K562 (cell line): Measurements from ENCODE around the gene C7orf25. TPM values are rescaled to one million over a fixed set of nuclear protein-coding genes. Genes with fewer than 3 reads are reported as not detected.
A peak's percentile ranks its signal among the peaks of the same experiment; 100 is the strongest.

Experiments
- ARID1B ChIP-seq: fragments of 450-650 bp; IDR thresholded peaks from 2 replicates; pipeline ENCODE4 v1.6.1; 2016; ENCODE audit warnings: antibody characterized with exemption, mild to moderate bottlenecking, inconsistent platforms
- GTF2A2 ChIP-seq: IDR thresholded peaks from 2 replicates; pipeline ENCODE4 v1.6.1; 2016; ENCODE audit warnings: mild to moderate bottlenecking, missing genetic modification characterization, missing compliant biosample characterization
- KDM5B ChIP-seq: fragments of 200-600 bp; sonication (generic); IDR thresholded peaks from 2 replicates; pipeline ENCODE4 v1.6.1; 2012; ENCODE audit warnings: low read depth, mild to moderate bottlenecking, moderate library complexity, low read length, control low read depth, inconsistent platforms; ENCODE audit not compliant: insufficient replicate concordance
- TOE1 ChIP-seq, 2 experiments: fragments of 450-650 bp in 1 of 2; sonication (generic) in 1 of 2; formaldehyde crosslinking in 1 of 2; IDR thresholded peaks; 2 replicates each; pipeline versions ENCODE4 v1.7.1 to v1.8.0; 2016 to 2022; ENCODE audit warnings: borderline replicate concordance in 2 of 2, mild to moderate bottlenecking in 2 of 2, antibody characterized with exemption in 1 of 2, inconsistent platforms in 1 of 2, low read depth in 1 of 2, missing genetic modification reagents in 1 of 2, moderate library complexity in 1 of 2
- YY1 ChIP-seq, 3 experiments: IDR thresholded peaks; 2 replicates each; pipeline ENCODE4 v1.6.1; 2011; ENCODE audit warnings: low read length in 2 of 3, mild to moderate bottlenecking in 2 of 3, moderate library complexity in 2 of 3, borderline replicate concordance in 1 of 3, control low read depth in 1 of 3, low read depth in 1 of 3; ENCODE audit not compliant: insufficient read depth in 3 of 3, insufficient replicate concordance in 2 of 3, control insufficient read depth in 1 of 3, insufficient read length in 1 of 3; ENCODE audit errors: extremely low read depth in 1 of 3
- ZBTB40 ChIP-seq, 2 experiments: fragments of 450-650 bp in 1 of 2; sonication (generic) in 1 of 2; formaldehyde crosslinking in 1 of 2; IDR thresholded peaks; 2 replicates each; pipeline versions ENCODE4 v1.7.1 to v1.9.0; 2016 to 2022; ENCODE audit warnings: inconsistent platforms in 1 of 2, mild to moderate bottlenecking in 1 of 2, missing genetic modification reagents in 1 of 2
- ZNF431 ChIP-seq: sonication (generic); formaldehyde crosslinking; IDR thresholded peaks from 2 replicates; pipeline ENCODE4 v1.8.0; 2022; ENCODE audit warnings: mild to moderate bottlenecking, missing genetic modification reagents
- ZNF778 ChIP-seq: fragments of 450-650 bp; formaldehyde crosslinking; IDR thresholded peaks from 2 replicates; pipeline ENCODE4 v1.4.0; 2020; ENCODE audit warnings: mild to moderate bottlenecking, moderate library complexity
- polyA plus RNA-seq, 8 experiments: library from polyadenylated mRNA; depleted of rRNA in 4 of 8; stranded (reverse) in 5 of 8; unstranded in 3 of 8; fragments of >200 nt; fragmentation: Nextera tagmentation in 2 of 8; fragmentation: Illumina TruSeq in 1 of 8; extraction: Ambion mirVana in 2 of 8; extraction: Trizol in 1 of 8; gene quantifications; 2 replicates each; pipeline versions ENCODE4 v1.2.1 to v1.2.3, GENCODE V29; 2011 to 2014; ENCODE audit warnings: inconsistent platforms in 1 of 8, missing spikeins in 1 of 8
- total RNA-seq, 7 experiments: library from RNA; depleted of rRNA in 6 of 7; stranded (reverse); fragments of >200 nt in 6 of 7; fragmentation: Illumina TruSeq in 2 of 7; extraction: Trizol in 2 of 7; gene quantifications; 2 replicates each; pipeline versions ENCODE4 v1.2.1 to v1.2.3, GENCODE V29; 2011 to 2021; ENCODE audit warnings: low replicate concordance in 1 of 7
- TF ChIP-seq, protein P1 (sequence below): fragments of 250-450 bp; sonication (Bioruptor Pico); IDR thresholded peaks from 2 replicates; pipeline ENCODE4 v1.5.0; 2020; ENCODE audit warnings: mild to moderate bottlenecking, borderline replicate concordance
- TF ChIP-seq, protein P2 (sequence below): fragments of 200-800 bp; sonication (Bioruptor generic); IDR thresholded peaks from 2 replicates; pipeline ENCODE4 v1.6.1; 2017; ENCODE audit warnings: missing genetic modification characterization, missing compliant biosample characterization

Gene C7orf25
- total and polyA plus RNA-seq, 9 of the 15 experiments (the other 6 are each of a cell fraction or from before 2014, with no cell fraction given), result 1.2 to 4.7 (median 1.9) TPM

- TF ChIP-seq ZBTB40 (IDR thresholded peaks at IDR 0.05), result 0 out of 2 replicates have a peak, but pooled peaks have one; percentile 10
- no peak for TF ChIP-seq ZBTB40 (CRISPR knock-in tag; IDR thresholded peaks at IDR 0.05)
- TF ChIP-seq ARID1B, result no peak
- TF ChIP-seq, protein P1, sequence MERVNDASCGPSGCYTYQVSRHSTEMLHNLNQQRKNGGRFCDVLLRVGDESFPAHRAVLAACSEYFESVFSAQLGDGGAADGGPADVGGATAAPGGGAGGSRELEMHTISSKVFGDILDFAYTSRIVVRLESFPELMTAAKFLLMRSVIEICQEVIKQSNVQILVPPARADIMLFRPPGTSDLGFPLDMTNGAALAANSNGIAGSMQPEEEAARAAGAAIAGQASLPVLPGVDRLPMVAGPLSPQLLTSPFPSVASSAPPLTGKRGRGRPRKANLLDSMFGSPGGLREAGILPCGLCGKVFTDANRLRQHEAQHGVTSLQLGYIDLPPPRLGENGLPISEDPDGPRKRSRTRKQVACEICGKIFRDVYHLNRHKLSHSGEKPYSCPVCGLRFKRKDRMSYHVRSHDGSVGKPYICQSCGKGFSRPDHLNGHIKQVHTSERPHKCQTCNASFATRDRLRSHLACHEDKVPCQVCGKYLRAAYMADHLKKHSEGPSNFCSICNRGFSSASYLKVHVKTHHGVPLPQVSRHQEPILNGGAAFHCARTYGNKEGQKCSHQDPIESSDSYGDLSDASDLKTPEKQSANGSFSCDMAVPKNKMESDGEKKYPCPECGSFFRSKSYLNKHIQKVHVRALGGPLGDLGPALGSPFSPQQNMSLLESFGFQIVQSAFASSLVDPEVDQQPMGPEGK (CRISPR knock-in tag), result no peak
- no peak for TF ChIP-seq GTF2A2 (tag)
- peak; percentile 68 for TF ChIP-seq KDM5B
- TF ChIP-seq ZNF431 (CRISPR knock-in tag), result no peak
- TF ChIP-seq TOE1 (IDR thresholded peaks at IDR 0.05; ENCODE audit: borderline replicate concordance), result no peak
- TF ChIP-seq TOE1 (CRISPR knock-in tag; IDR thresholded peaks at IDR 0.05; ENCODE audit: borderline replicate concordance, low read depth), result no peak
- TF ChIP-seq YY1 (IDR thresholded peaks at IDR 0.05; ENCODE audit: borderline replicate concordance in 1 of 3, control insufficient read depth in 1 of 3, extremely low read depth in 1 of 3, insufficient read depth in 3 of 3, insufficient read length in 1 of 3, insufficient replicate concordance in 2 of 3, low read depth in 1 of 3, low read length in 2 of 3), result peak; percentile 92 to 94 (median 93)
- TF ChIP-seq ZNF778, result no peak
- TF ChIP-seq, protein P2, sequence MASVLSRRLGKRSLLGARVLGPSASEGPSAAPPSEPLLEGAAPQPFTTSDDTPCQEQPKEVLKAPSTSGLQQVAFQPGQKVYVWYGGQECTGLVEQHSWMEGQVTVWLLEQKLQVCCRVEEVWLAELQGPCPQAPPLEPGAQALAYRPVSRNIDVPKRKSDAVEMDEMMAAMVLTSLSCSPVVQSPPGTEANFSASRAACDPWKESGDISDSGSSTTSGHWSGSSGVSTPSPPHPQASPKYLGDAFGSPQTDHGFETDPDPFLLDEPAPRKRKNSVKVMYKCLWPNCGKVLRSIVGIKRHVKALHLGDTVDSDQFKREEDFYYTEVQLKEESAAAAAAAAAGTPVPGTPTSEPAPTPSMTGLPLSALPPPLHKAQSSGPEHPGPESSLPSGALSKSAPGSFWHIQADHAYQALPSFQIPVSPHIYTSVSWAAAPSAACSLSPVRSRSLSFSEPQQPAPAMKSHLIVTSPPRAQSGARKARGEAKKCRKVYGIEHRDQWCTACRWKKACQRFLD (CRISPR knock-in tag), result no peak
These were observed 20.2 kb upstream of the C7orf25 start, which contains the start of the genes MRPL32 and PSMA2 (continued) for GRCh38 chr7:42931834-42932651.
